NCI-H1436 (cell line): Measurements from ENCODE around the gene RELB.
"Not testable (repeated sequence)": the region's sequence is repeated elsewhere in the genome, so short reads cannot be mapped to it uniquely, and the experiment has no call there.

Experiments used
- DNase-seq: peaks from one replicate; lab custom pipeline; 2025; lab: John Stamatoyannopoulos, UW

The RELB gene

DNA sequence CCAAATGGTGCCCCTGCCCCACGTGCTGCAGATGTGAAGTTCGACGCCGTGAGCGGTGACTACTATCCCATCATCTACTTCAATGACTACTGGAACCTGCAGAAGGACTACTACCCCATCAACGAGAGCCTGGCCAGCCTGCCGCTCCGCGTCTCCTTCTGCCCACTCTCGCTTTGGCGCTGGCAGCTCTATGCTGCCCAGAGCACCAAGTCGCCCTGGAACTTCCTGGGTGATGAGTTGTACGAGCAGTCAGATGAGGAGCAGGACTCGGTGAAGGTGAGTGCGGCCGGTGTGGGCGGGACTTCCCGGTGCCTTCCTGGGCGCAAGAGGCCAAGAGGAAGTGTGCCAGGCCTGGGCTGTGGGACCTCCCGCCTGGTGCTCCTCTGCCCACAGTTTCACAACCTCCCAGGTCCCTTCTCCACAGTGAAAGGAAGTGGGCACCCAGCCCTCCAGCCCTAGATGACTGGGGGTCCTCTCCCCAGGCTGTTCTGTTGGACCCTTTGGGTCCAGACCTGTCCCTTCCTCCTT is 14.1 kb upstream of the RELB start:
- DNase-seq, result no peak

DNA sequence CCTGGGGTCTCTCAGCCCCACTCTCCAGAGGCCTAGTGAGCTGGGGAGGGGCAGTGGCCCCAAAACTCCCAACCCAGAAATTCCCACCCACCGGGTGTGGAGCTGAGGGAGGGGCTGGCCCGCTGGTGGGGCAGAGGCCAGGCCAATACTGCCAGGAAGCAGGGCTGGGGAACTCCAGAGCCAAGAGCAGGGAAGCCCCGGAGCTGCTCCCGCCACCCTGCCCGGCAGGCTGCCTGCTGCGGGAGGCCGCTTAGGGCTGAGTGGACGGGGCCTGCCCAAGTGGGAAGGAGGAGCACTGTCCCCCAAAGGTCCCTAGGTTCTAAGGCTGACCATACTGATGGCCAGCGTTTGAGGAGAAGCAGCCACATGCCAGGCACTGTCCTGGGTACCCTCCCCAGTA is 13.0 kb upstream of the RELB start:
- DNase-seq, result no peak

DNA sequence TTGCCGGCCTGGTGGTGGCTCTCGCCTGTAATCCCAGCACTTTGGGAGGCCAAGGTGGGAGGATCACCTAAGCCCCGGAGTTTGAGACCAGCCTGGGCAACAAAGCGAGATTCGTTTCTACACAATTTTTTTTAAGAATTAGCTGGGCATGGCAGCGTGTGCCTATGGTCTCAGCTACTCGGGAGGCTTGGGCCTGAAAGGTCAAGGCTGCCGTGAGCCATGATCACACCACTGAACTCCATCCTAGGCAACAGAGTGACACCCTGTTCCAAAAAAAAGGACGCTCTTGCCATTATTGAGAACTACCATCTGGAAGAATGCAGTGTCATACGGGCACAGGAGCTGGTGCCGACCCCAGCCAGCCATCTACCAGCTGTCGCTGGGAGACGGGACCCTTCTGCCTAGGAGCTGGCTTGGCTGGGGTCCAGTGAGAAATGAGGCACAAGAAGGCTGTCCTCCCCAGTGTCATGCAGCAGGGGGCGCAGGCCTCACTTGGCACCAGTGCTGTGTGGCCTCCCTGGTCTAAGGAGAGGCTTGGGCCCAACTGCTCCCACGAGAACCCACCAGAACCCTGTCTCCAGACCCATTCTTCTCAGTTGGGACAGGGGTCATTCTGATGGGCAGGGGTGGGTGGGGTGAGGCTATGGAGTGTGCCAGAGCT is 12.2 kb upstream of the RELB start:
- DNase-seq, result peak; percentile 20

DNA sequence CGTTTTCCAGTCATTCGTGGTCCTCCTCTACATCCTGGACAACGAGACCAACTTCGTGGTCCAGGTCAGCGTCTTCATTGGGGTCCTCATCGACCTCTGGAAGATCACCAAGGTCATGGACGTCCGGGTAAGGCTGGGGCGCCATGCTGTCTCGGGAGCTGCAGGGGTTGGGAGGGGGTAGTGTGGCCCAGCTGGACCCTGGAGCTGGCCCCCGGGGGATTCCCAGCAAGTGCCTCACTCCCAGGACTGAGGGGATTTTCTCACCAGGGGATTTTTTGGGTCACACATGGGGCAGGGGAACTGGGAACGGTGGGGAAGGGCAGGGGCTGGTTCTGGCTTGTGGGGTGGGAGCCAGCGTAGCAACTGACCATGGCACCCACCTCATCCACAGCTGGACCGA is 10.8 kb upstream of the RELB start:
- DNase-seq, result no peak

DNA sequence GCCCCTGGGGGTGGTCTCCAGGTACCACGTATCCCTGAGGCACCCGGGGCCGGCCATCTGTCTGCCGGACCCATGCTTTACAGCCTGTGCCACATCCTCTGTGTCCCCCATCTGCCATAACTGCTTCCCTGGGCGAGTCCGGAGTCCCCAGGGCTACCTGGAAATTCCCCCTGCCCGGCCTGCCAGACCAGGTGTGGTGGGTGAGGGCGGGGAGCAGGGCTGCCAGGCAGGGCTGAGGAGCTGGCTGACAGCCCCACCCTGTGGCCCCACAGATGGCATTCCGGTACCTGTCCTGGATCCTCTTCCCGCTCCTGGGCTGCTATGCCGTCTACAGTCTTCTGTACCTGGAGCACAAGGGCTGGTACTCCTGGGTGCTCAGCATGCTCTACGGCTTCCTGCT is 10.3 kb upstream of the RELB start:
- no peak for DNase-seq

DNA sequence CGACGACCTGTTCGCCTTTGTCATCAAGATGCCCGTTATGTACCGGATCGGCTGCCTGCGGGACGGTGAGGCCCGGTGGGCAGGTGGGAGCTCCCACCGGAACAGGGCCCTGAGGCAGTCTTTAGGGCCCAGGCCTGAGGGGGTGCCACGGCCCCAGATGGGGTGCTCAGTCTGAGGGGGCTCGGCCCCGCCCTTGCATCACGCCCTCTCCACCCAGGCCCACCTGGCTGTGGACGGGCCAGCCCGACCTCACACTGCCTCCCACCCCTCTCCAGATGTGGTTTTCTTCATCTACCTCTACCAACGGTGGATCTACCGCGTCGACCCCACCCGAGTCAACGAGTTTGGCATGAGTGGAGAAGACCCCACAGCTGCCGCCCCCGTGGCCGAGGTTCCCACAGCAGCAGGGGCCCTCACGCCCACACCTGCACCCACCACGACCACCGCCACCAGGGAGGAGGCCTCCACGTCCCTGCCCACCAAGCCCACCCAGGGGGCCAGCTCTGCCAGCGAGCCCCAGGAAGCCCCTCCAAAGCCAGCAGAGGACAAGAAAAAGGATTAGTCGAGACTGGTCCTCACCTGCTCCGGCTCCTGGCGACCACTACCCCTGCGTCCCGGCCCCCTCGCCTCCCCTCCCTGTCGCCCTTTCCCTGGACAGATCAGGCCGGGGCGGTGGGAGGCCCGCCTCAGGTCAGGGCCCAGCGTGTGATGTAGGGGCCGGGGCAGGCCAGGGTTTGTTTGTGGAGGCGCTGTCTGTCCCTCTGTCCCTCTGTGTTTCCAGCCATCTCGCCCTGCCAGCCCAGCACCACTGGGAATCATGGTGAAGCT is 8.7 kb upstream of the RELB start:
- no peak for DNase-seq

DNA sequence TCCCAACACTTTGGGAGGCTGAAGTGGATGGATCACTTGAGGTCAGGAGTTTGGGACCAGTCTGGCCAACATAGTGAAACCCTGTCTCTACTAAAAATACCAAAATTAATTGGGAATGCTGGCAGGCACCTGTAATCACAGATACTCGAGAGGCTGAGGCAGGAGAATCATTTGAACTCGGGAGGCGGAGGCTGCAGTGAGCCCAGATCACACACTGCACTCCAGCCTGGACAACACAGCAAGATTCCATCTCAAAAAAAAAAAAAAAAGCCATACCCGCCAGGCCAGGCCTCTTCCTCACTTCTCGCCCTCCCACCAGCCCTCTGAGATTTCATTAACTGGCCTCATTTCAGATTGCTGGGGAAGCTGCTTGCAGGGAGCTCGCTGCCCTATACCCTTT is 7.7 kb upstream of the RELB start:
- DNase-seq, result no peak

DNA sequence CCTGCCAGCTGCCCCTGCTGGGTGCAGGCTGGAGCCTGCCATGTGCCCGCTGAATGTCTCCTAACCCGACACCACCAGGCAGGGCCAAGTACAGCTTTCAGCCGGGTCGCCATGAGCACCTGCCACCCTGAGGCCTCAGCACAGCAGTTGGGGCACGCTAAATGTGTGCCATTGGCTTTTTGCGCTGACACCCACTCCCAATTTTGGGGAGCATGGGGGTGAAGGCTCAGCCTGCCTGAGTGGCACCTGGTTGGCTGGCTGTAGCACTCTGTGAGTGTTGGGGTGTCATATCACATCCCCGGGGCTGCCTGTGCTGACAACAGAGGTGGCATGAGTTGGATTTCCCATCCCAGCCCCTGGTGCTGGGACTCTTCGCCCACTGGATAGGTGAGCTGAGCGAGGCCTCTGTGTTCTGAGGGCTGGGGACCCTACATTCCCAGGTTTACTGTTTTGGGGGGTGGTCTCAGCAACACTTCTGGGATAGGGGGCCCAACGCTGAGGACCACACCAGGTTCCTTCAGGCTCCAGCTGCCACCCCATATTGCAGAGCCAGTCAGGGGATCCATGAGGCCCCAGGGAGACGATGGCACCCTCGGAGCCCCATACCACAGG is 7.2 kb upstream of the RELB start:
- DNase-seq, result no peak

DNA sequence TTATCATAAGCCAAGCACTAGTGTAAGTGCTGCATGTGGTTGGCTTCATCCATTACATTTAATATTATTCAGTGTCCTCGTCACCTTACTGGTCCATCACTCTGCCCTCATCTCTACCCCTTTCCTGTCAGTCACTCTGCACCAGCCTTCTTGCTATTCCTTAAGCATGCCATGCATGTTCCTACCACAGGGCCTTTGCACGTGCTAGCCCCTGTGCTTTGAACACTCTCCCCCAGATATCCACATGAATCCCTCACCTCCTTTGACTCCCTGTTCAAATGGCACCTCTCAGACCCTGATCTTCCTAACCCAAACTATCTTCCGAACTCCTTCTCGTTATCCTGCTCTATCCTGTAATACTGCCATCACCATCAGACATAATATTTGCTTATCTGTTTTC is 3.2 kb upstream of the RELB start:
- DNase-seq, result no peak

DNA sequence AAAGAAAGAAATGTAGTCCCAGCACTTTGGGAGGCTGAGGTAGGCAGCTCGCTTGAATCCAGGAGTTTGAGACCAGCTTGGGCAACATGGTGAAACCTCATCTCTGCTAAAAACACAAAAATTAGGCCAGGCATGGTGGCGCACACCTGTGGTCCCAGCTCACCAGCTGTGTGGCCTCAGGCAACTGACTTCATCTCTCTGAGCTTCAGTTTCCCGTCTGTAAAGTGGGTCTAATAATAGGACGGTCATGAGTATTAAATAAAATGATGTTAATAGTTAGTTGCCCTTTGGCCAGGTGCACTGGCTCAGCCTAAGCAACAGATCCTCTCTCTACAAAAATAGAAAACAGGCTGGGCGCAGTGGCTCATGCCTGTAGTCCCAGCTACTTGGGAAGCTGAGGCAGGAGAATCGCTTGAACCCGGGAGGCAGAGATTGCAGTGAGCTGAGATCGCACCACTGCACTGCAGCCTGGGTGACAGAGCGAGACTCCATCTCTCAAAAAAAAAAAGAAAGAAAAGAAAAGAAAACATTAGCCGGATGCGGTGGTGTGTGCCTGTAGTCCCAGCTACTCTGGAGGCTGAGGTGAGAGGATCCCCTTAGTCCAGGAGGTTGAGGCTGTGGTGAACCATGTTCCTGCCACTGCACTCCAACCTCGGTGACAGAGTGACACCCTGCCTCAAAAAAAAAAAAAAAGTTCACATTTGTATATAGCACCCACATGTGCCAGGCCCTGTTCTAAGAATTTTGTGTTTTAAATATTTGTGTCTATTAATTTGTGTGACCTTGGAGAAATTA is 1.9 kb upstream of the RELB start:
- DNase-seq, result not testable (repeated sequence)

DNA sequence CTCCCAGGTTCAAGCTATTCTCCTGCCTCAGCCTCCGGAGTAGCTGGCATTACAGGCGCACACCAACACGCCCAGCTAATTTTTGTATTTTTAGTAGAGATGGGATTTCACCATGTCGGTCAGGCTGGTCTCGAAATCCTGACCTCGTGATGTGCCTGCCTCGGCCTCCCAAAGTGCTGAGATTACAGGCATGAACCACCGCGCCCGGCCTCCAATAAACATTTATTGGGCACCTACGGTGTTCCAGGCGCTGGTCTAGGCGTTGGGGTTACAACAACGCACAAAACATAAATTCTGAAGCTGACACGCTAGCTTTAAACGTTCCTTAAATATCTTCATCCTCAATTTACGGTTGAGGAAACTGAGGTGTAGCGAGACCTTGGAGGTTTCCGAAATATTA is 599 bp upstream of the RELB start:
- not testable (repeated sequence) for DNase-seq

DNA sequence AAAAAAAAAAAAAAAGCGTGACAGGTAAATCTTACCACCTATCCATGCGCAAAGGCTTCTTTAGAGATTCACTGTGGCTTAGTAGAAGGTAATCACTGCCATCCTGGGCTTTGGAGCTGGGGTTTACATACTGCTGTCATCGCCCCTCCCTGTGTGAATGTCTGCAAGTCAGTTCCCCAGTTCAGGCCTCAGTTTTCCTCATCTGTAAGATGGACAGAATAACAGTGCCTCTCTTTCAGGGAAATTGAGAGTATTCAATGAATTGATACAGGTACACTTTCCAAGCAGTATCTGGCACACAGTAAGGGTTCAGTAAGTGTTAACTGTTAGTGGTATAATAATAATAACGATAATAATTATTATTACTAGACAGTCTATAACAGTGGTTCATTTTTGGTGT is 2.2 kb downstream of the RELB start:
- no peak for DNase-seq

DNA sequence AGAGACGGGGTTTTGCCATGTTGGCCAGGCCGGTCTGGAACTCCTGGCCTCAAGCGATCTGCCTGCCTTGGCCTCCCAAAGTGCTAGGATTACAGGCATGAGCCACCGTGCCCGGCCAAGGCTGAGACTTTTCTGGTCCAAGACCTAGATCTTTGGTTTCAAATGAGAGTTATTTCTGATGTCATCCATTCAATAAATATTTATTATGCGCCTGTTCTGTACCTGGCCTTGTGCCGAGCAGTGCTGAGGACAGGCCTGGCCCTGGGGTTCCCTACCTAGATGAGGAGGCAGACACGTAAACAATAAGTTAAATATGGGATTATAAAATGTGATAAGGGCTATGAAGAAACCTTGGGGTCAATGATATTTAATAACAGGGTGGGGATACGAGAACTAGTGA is 4.5 kb downstream of the RELB start:
- DNase-seq, result no peak

DNA sequence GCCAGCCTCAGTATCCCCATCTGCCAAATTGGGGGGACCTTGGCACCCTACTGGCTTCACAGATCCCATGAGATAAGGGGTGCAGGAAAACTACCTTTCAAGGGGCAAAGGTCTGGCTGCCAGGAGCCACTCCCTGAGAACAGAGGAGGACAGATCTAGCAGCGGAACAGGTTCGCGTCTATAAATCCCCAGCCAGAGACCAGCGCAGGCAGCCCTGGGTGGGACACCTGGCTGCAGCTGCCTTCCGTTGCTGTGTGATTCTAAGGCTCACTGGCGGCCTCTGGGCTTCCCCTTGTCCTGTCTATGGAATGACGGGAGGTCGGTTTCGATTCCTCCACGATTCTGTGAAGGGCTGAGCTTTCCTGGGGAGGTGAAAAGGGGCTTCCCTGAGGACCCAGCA is 7.3 kb downstream of the RELB start:
- no peak for DNase-seq

DNA sequence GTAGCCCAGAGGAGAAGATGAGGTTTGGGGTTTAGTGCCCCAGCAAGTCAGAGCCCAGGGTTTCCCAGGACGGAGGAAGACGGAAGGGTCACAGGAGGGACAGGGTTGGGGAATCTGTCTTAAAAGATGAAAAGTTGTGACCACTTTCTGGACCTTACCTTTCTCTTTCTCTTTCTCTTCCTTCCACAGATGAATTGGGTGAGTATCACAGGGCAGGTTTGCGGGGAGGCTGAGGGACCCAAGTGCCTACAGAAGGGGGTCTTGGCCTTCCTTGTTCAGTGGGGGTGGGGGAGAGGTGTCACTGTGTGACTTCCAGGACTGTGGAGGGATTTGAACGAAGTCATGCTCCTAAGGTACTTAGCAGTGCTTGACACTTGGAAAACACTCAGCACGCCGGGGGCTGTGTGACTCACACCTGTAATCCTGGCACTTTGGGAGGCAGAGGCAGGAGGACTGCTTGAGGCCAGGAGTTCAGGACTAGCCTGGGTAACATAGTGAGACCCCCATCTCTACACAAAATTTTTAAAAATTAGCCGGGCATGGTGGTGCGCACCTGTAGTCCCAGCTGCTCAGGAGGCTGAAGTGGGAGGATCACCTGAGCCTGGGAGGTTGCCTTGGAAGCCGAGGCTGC is 8.5 kb downstream of the RELB start:
- DNase-seq, result no peak

DNA sequence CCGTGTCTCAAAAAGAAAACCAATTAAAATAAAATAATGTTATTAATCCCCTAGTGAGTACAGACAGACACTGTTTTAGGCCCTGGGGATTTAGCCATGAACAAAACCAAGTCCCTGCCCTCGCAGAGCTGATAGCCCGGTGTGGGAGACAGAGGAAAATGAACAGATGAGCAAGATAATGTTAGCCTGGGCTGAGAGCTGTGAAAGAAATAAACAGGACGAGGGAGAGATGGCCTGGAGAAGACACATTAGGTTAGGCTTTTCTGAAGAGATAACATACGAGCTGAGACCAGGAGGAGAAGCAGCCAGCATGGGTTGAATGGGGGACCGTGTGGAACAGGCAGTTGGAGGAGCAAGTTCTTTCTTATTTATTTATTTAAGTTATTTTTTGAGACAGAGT is 9.0 kb downstream of the RELB start:
- no peak for DNase-seq

DNA sequence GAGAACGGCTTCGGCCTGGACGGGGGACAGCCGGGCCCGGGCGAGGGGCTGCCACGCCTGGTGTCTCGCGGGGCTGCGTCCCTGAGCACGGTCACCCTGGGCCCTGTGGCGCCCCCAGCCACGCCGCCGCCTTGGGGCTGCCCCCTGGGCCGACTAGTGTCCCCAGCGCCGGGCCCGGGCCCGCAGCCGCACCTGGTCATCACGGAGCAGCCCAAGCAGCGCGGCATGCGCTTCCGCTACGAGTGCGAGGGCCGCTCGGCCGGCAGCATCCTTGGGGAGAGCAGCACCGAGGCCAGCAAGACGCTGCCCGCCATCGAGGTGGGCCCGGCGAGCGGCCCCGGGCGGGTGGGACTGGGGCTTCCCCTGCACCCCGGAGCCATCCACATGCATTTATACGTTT is 10.7 kb downstream of the RELB start:
- no peak for DNase-seq

DNA sequence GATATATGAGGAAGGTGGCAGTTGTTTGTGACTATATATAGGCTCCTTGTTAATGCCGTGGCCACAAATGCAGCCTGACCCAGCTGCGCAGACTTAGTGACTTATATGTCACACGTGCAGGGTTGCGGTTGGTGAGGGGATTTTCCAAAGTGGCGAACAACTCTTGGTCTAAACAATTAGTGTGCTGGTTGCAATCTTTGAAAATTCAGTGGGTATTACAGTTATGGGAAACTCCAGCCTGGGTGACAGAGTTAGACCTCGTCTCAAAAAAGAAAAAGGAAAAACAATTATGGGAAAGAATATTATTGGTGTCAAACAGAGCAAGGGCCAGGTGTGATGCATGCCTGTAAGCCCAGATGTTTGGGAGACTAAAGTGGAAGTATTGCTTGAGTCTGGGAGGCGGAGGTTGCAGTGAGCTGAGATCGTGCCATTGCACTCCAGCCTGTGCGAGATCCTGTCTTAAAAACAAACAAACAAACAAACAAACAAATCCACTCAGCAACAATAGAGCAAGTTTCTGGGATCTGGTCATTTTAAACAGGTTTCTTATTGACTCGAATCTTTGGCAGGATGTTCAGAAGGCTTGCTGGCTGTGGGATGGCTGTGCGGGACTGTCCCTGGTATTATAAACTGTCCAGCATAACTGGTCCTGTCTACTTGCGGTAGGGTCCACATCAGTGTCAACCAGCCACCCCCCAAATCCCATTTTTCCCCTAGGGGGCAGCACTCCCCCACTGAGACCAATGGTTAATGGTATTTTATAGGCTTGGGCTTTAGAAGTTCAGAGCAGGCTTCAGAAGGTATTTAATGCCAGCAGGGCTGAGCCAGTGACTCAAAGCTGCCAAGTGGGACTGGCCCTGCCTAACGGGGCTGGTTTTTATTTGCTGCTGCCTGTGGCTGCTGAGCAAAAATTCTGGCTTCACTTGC is 15.4 kb downstream of the RELB start:
- peak; percentile 29 for DNase-seq

DNA sequence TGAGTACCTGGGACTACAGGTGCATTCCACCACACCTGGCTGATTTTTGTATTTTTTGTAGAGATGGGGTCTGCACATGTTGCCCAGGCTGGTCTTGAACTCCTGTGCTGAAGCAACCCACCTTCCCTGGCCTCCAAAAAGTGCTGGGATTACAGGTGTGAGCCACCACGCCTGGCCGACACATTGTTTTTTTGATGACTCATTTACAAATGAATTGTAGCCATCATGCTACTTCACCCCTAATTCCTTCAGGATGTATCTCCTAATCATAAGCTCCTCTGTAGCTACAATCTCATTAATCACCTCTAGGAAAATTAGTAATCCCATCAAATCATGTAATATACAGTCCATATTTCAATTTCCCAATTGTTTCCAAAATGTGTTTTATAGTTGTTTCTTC is 17.9 kb downstream of the RELB start:
- no peak for DNase-seq

DNA sequence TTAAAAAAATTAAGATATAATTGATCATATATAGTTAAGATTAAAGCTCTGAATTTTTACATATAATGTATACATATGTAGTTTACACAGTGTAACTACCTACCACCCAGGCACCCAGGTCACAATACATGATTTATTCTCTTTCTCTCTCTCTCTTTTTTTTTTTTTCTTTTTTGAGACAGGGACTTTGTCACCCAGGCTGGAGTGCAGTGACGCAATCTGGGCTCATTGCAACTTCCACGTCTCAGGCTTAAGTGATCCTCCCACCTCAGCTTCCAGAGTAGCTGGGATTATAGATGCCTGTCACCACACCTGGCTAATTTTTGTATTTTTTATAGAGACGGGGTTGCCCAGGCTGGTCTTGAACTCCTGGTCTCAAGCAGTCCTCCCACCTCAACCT is 18.8 kb downstream of the RELB start:
- no peak for DNase-seq

DNA sequence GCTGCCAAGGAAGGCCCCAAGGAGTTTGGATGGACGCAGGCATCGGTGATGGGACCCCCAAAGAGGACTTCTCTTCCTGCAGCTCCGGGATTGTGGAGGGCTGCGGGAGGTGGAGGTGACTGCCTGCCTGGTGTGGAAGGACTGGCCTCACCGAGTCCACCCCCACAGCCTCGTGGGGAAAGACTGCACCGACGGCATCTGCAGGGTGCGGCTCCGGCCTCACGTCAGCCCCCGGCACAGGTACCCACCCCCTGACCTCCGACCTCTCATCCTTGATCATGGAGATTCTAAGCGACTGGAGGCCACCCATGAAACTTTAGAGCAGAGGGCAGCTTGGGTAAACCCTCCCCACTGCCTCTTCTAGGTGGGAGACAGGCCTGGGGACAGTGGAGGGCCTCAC is 20.7 kb downstream of the RELB start:
- no peak for DNase-seq
